GM18508 (cell line): Measurements from ENCODE around the gene ILK.

Source experiments
- ATAC-seq: cut with Tn5 transposase; IDR thresholded peaks from one replicate; pipeline ENCODE4 v1.9.1; 2021; ENCODE audit warnings: moderate number of reproducible peaks; ENCODE audit not compliant: insufficient read depth, unreplicated experiment

Gene ILK

DNA sequence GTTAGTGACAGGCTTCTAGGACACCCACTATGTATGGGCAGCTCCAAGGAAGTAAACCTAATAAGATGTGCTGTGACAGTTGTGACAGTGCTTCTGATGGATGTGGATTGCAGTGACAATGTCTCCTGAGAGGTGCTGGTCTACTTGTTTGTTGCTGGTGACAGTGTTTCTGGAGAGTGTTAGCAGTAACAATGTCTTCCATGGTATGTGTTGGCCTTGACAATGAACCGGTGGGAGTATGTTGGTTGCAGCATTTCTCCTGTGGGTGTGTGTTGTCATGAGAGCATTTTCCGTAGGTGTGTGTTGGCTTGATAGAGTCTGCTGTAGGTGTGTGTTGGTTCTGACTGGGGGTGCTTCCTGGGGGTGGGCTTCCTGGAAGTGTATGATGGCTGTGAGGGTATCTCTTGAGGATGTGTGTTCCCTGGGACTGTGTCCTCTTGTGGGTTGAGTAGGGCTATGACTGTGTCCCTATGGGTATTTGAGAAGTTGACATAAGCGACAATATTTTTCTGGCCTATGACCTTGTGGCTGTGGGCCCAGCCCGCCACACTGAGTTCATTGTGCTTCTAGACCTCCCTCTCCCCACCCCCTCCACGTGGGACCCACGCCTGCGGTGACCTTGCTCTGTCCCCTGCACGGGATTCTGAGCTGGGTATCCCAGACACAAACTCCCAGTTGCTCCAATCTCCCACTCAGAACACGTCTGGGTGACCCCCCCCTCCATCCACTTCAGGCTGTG is 50.9 kb downstream of the ILK start:
- ATAC-seq: no peak

DNA sequence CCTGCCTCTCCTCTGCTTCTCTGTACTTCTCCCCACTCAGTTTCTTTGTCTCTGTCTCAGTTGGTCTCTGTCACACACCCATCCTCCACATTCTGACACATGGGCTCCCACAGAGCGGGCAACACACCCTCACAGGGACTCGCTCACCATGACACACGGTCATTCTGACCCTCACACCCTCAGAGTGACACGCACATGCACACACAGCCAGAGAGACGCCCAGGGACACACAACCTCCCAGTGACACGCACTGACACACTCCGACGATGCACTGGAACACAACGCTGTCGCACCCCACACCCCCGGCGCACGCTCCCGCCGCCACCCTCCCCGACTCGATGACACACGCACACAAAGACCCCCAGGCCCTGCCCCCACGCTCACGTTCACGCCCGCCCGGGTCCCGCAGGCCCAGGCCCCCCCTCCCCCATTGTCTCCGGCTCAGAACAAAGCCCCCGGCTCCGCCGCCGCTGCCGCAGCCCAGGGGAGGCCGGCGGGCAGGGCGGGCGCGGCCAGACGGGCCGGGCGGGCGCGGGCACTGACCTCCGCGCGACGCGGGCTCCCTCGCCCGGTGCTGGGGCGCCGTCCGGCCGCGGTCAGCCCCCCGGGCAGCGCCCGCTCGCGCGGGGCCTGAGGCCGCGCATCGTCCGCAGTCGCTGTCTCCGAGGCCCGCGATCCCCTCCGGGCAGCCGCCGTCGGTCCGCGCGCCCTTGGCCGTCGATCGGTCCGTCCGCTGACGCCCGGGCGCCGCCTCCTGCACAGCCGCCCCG is 51.6 kb downstream of the ILK start:
- ATAC-seq: no peak

DNA sequence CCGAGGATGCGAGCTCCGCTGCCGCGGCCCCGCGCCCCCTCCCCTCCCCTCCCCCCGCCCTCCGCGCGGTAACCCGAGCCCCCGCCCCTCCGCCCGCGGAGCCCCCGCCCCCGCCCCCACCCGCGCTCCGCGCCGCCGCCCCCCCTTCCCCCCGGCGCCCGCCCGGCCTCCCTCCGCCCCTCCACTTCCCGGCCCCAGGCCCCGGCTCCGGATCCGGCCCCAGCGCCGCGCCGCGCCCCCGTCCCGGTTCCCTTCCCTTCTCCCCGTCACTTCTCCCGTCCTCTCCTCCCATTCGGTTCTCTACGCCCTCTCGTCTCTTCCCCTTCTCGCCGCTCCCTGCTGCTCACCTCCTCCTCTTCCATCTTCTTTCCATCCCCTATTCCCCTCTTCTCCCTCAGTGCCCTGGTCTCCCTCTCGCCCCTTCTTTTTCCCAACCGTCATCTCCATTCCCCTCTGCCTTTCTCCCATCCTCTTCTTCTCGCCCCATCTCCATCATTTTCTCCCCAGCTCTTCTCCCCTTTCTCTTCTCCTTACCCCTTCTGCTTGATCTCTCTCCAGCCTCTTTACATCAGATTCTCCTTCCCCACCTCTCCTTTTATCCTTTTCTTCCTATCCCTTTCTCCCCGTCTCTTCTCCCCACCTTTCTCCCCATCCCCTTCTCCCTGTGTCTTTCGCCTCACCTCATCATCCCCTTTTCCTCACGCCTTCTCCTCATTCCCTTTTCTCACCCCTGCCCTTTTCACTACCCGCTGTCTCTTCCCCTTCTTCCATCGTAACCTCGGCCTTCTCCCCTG is 52.4 kb downstream of the ILK start, which contains the start of gene DCHS1:
Gene DCHS1, minus strand, starts transcription at position 20 of the 794 bp plus-strand sequence. CDS start 14,196 bp downstream, outside the sequence.
- ATAC-seq: no peak

DNA sequence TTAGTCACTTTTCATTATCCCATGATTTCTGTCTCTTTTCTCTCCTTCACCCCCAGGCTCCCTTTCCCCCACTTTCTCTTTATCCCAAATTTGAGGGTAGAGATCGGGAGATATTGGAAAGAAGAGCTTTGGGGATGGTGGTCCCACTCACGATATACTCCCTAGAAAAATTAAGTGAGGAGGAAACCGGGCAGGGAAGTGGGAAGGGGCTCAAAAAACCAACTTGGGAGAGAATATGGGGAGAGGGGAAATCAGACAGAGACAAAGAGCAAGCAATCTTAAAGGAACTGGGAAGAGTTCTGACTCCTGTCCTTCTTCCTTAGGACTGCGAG is 53.0 kb downstream of the ILK start:
- ATAC-seq: no peak

DNA sequence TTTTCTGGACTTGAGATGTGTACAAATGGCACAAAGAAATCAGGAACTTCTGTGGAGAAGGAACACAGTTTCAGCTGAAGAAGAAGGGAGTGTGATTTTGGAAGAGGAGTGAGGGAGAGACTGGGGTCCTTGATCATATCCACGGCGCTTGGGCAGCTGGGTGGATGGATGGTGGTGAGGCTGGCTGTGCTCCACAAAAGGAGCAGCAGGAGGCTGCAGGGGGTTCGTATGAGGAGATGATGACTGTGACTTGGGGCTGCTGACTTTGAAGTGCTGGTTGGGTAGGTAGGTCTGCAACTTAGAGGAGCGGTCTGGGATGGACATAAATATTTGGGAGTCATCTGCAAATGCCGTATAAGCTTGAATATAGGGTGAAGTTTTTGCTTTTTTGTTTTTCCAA is 53.4 kb downstream of the ILK start:
- no peak for ATAC-seq

DNA sequence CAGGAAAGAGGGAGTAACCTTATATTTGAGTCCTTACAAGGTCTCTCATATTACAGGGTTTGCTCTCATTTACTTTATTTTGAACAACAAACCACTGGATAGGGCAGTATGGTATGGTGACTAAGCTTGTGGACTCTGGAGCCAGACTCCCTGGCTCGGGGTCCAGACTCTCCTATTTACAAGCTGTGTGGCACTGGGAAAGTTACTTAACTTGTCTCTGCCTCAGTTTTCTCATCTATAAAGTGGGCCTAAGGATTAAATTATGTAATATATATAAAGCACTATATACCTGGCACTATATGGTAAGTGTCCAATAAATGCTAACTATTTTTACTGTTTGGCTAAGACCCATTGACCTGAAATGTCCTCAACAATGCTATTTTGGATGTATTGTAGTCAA is 53.8 kb downstream of the ILK start:
- no peak for ATAC-seq

DNA sequence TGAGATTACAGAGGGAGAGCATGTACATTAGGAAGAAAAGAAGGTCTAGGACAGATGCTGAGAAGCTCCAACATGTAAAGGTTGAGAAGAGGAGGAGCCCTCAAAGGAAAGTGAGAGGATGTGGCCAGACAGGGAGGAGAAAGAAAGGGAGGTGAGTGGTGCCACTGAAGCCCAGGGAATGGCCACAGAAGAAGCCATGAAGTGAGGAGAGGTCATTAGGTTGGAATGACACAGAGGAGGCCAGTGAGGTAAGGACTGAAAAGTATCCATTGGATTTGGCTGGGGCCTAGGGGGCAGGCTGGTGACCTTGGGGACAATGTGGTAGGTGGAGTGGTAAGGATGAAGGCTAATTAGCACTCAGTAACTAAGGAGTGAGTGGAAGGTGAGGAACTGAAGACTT is 55.1 kb downstream of the ILK start:
- ATAC-seq: no peak
